Measurements from ENCODE around the gene DISC1.

DNA sequence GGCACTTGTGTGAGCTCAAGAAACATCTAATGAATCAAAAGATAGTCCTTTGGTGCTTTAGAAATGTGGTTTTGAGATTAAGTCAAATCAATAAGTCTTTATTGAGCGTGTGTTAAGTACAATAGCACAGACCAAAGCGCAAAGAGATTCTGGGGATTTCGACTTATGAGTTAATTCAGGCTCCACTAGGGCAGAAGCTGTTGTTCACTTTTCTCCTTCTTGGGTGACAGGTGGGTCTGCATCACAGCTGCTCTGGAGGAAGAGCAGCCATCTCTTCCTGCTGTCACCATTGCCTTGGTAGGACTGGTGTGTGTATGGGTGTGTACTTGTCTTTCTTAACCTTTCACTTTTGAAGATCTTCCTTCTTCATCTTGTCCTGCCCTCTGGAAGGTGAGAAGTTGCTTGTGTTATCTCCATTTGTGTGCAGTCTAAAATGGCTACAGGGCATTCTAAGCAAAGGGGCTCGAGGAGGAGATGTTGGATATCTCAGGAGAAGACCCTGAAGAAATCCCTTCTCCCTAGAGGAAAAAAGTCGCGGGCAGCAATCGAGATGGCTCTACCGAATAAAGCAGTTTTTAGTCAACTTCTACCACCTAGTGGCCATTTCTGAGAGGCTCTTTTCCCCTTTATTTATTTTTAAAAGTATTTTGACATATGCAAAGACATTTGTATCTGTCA lies 22.9 kb upstream of the DISC1 start:
- TF ChIP-seq POLR2A (IDR thresholded peaks at IDR 0.05; ENCODE audit: low read depth, low read length) (no peak), POLR2AphosphoS5 (IDR thresholded peaks at IDR 0.05; ENCODE audit: low read depth, low read length) (no peak), TAF1 (IDR thresholded peaks at IDR 0.05; ENCODE audit: low read depth, low read length) (no peak), POU2F2 (IDR thresholded peaks at IDR 0.05; ENCODE audit: low read depth, low read length) (no peak), SPI1 (IDR thresholded peaks at IDR 0.05; ENCODE audit: low read depth, low read length) (no peak)

Data from GM12891 (cell line).